ENCODE measurements around the gene BET1.

DNA sequence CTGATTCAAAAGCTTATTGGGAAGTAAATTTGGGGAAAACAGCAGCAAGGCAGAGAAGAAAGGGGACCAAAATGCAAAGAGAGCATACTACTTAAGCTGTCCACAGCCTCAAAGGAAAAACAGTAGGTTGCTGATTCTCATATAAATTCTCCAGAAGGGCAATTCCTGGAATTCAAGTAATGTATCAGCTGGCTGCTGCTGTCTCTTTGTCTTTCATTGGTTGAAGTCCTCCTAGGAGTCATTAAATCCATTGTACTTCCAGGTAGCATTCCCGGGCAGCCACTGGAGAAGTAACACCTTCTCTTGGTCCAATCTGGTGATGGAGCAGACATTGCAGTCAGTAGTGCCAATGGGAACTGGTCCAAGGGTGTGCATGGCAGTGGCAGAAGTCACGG, 22.7 kb downstream of the BET1 start:
- TF ChIP-seq EHF (CRISPR knock-in tag; IDR thresholded peaks at IDR 0.05), result no peak
- TF ChIP-seq CTCF (IDR thresholded peaks at IDR 0.05), result no peak
- no peak for TF ChIP-seq REST (IDR thresholded peaks at IDR 0.05)

All from A549 (cell line).